Measurements from ENCODE around the gene CD34.
A peak's percentile ranks its signal among the peaks of the same experiment; 100 is the strongest.
"Not testable (repeated sequence)": the region's sequence is repeated elsewhere in the genome, so short reads cannot be mapped to it uniquely, and the experiment has no call there.

Gene CD34

GRCh38 chr1:207910591-207911354, at the start of gene CD34:
Gene CD34 (minus strand): TSS chr1:207911125. CDS start chr1:207911080, 45 bp downstream.
- DNase-seq (ENCODE audit: low spot score) = peak; percentile 35

- DNase-seq (ENCODE audit: low spot score) = no peak
These were observed 49.4 kb upstream of the CD34 start for GRCh38 chr1:207960346-207960745.

- no peak for DNase-seq (ENCODE audit: low spot score)
These were observed 49.0 kb upstream of the CD34 start for GRCh38 chr1:207959910-207960309.

- peak; percentile 79 for DNase-seq (ENCODE audit: low spot score)
These were observed 48.4 kb upstream of the CD34 start for GRCh38 chr1:207959141-207959825.

- DNase-seq (ENCODE audit: low spot score) = no peak
These were observed 47.6 kb upstream of the CD34 start for GRCh38 chr1:207958376-207959139.

GRCh38 chr1:207956986-207957385, 46.1 kb upstream of the CD34 start:
- DNase-seq (ENCODE audit: low spot score) = no peak

GRCh38 chr1:207954104-207954503, 43.2 kb upstream of the CD34 start:
- no peak for DNase-seq (ENCODE audit: low spot score)

- DNase-seq (ENCODE audit: low spot score) = no peak
These were observed 42.0 kb upstream of the CD34 start for GRCh38 chr1:207952617-207953542.

- no peak for DNase-seq (ENCODE audit: low spot score)
These were observed 40.7 kb upstream of the CD34 start for GRCh38 chr1:207951652-207952051.

- no peak for DNase-seq (ENCODE audit: low spot score)
These were observed 39.8 kb upstream of the CD34 start for GRCh38 chr1:207950750-207951149.

- DNase-seq (ENCODE audit: low spot score) = no peak
These were observed 38.8 kb upstream of the CD34 start for GRCh38 chr1:207949571-207950195.

GRCh38 chr1:207948536-207949250, 37.8 kb upstream of the CD34 start:
- no peak for DNase-seq (ENCODE audit: low spot score)

- DNase-seq (ENCODE audit: low spot score) = no peak
These were observed 35.8 kb upstream of the CD34 start for GRCh38 chr1:207946756-207947155.

GRCh38 chr1:207944571-207944970, 33.6 kb upstream of the CD34 start:
- no peak for DNase-seq (ENCODE audit: low spot score)

- DNase-seq (ENCODE audit: low spot score) = not testable (repeated sequence)
These were observed 31.4 kb upstream of the CD34 start for GRCh38 chr1:207942337-207942741.

GRCh38 chr1:207941665-207942064, 30.7 kb upstream of the CD34 start:
- peak; percentile 22 for DNase-seq (ENCODE audit: low spot score)

- DNase-seq (ENCODE audit: low spot score) = peak; percentile 48
These were observed 27.1 kb upstream of the CD34 start for GRCh38 chr1:207938016-207938415.

- DNase-seq (ENCODE audit: low spot score) = no peak
These were observed 26.3 kb upstream of the CD34 start for GRCh38 chr1:207937204-207937603.

- no peak for DNase-seq (ENCODE audit: low spot score)
These were observed 24.2 kb upstream of the CD34 start for GRCh38 chr1:207935166-207935583.

GRCh38 chr1:207933205-207933800, 22.4 kb upstream of the CD34 start:
- DNase-seq (ENCODE audit: low spot score) = no peak

Data from hepatic stellate cell (primary cell).